T-helper 2 cell treated with Interferon-gamma antibody and Interleukin-4, amounts not matched to agents 5 μg/mL and 100 μg/mL, for 36 hours (primary cell): Measurements from ENCODE around the gene MARS2.
"Not testable (repeated sequence)": the region's sequence is repeated elsewhere in the genome, so short reads cannot be mapped to it uniquely, and the experiment has no call there.

Experiments
- DNase-seq: peaks from one replicate; pipeline ENCODE4 v3.0.0; 2021; ENCODE audit warnings: low spot score
- H3K27ac Mint-ChIP-seq: one replicate; pipeline ENCODE4 v1.8.0; 2021; ENCODE audit warnings: mild to moderate bottlenecking, mixed read lengths
- H3K27me3 Mint-ChIP-seq: one replicate; pipeline ENCODE4 v1.8.0; 2021; ENCODE audit warnings: low read depth, mixed read lengths
- H3K36me3 Mint-ChIP-seq: one replicate; pipeline ENCODE4 v1.8.0; 2021; ENCODE audit warnings: low read depth, mixed read lengths
- H3K4me1 Mint-ChIP-seq: one replicate; pipeline ENCODE4 v1.8.0; 2021; ENCODE audit warnings: low read depth, mixed read lengths
- H3K4me3 Mint-ChIP-seq: one replicate; pipeline ENCODE4 v1.8.0; 2022; ENCODE audit warnings: mild to moderate bottlenecking, moderate library complexity, mixed read lengths
- H3K9me3 Mint-ChIP-seq: one replicate; pipeline ENCODE4 v1.8.0; 2021; ENCODE audit warnings: mixed read lengths

Gene MARS2

DNA sequence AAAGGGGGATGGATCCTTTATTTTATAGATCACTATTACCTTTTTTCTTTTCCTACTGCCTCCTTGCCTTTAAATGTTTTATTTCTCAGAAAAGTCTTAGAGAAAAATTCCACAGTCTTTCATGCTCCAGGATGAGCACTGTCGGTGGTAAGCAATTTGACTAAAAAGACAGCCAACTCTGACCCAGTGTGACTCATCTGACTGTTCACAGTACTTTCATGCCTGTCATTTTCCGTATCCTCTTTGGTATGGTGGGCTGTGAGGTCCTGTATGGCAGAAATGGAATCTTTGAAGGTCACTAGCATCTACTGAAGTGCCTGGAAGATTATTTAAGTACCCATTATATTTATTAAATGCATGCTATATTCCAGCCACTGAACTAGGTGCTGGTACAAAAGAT, 27.7 kb upstream of the MARS2 start:
- Mint-ChIP-seq H3K27ac (no peak overlapping the region), H3K4me1 (no peaks in the 10 kb centered on the region), H3K27me3 (peaks cover 18% of the 10 kb centered on the region), H3K36me3 (no peaks in the 10 kb centered on the region), H3K9me3 (no peaks in the 10 kb centered on the region), H3K4me3 (no peak overlapping the region)
- no peak for DNase-seq

- not testable (repeated sequence) for H3K4me1 Mint-ChIP-seq, H3K36me3 Mint-ChIP-seq, H3K9me3 Mint-ChIP-seq, H3K27ac Mint-ChIP-seq, H3K4me3 Mint-ChIP-seq, DNase-seq, H3K27me3 Mint-ChIP-seq
Observed at GRCh38 chr2:197695206-197695605, 10.0 kb upstream of the MARS2 start.

GRCh38 chr2:197695971-197696370, 9.2 kb upstream of the MARS2 start:
- not testable (repeated sequence) for H3K36me3 Mint-ChIP-seq

DNA sequence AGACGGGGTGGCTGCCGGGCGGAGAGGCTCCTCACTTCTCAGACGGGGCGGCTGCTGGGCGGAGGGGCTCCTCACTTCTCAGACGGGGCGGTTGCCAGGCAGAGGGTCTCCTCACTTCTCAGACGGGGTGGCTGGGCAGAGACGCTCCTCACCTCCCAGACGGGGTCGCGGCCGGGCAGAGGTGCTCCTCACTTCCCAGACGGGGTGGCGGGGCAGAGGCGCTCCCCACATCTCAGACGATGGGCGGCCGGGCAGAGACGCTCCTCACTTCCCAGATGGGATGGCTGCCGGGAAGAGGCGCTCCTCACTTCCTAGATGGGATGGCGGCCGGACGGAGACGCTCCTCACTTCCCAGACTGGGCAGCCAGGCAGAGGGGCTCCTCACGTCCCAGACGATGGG, 8.6 kb upstream of the MARS2 start:
- H3K36me3 Mint-ChIP-seq, H3K9me3 Mint-ChIP-seq, H3K4me3 Mint-ChIP-seq: not testable (repeated sequence)

More at GRCh38 chr2:197695971-197696370, 9.2 kb upstream of the MARS2 start:
- H3K9me3 Mint-ChIP-seq, H3K4me3 Mint-ChIP-seq, H3K4me1 Mint-ChIP-seq, H3K27ac Mint-ChIP-seq, DNase-seq, H3K27me3 Mint-ChIP-seq: not testable (repeated sequence)

GRCh38 chr2:197699724-197700123, 5.4 kb upstream of the MARS2 start:
- peaks cover 14% of the 10 kb centered on the region for H3K4me1 Mint-ChIP-seq
- H3K9me3 Mint-ChIP-seq, H3K27me3 Mint-ChIP-seq, H3K27ac Mint-ChIP-seq, H3K36me3 Mint-ChIP-seq, DNase-seq, H3K4me3 Mint-ChIP-seq: not testable (repeated sequence)

More for the DNA sequence above, 8.6 kb upstream of the MARS2 start:
- DNase-seq, H3K27me3 Mint-ChIP-seq, H3K27ac Mint-ChIP-seq: not testable (repeated sequence)
- peaks cover 11% of the 10 kb centered on the region for H3K4me1 Mint-ChIP-seq

- peaks cover 16% of the 10 kb centered on the region for H3K4me1 Mint-ChIP-seq
- H3K4me3 Mint-ChIP-seq = no peak overlapping the region
- H3K9me3 Mint-ChIP-seq = peaks cover 6% of the 10 kb centered on the region
- no peak overlapping the region for H3K27ac Mint-ChIP-seq
- peak; percentile 16 for DNase-seq
- H3K36me3 Mint-ChIP-seq = no peaks in the 10 kb centered on the region
- H3K27me3 Mint-ChIP-seq = peaks cover 7% of the 10 kb centered on the region
Observed at GRCh38 chr2:197700960-197701359, 4.2 kb upstream of the MARS2 start.

DNA sequence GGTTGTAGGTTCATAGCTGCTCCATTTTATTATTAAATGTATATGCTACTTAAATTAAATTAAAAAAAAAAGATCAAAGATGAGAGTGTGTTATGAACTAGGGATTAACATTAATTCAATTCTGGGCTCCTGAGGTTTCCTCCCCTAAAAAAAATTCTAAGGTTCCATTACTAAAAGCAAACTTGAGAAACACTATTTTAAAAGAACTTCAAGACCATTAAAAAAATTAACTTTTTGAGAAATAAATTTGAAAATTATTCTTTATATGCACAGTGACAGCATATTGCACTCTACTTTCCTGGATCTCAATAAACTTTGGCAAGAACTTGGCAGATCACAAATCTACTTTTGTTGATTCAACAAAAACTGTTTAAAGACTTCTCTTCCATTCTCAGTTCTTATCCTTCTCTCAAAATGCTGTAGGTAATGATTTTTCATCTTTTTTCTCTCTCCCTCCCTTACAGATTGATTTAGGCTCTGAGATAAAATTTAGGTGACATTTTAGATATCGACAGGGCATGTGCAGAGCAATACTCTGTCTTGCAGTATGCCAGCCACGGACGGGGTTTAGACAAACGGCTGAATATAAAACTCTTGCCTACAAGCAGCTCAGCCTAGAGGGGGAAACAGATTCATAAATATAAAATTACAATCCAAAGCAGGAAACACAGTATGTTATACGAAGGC, 592 bp upstream of the MARS2 start:
- H3K27ac Mint-ChIP-seq = peak overlapping the region; percentile 78
- peak overlapping the region; percentile 74 for H3K4me3 Mint-ChIP-seq
- peaks cover 2% of the 10 kb centered on the region for H3K27me3 Mint-ChIP-seq
- peaks cover 32% of the 10 kb centered on the region for H3K4me1 Mint-ChIP-seq
- peaks cover 11% of the 10 kb centered on the region for H3K36me3 Mint-ChIP-seq
- H3K9me3 Mint-ChIP-seq = peaks cover 6% of the 10 kb centered on the region
- DNase-seq = no peak

- Mint-ChIP-seq H3K27me3 (peaks cover 2% of the 10 kb centered on the region), H3K36me3 (peaks cover 18% of the 10 kb centered on the region), H3K4me1 (peaks cover 38% of the 10 kb centered on the region), H3K27ac (peak overlapping the region; percentile 84), H3K4me3 (peak overlapping the region; percentile 93), H3K9me3 (peaks cover 3% of the 10 kb centered on the region)
- no peak for DNase-seq
Observed at GRCh38 chr2:197705912-197706838, 1.0 kb downstream of the MARS2 start.

DNA sequence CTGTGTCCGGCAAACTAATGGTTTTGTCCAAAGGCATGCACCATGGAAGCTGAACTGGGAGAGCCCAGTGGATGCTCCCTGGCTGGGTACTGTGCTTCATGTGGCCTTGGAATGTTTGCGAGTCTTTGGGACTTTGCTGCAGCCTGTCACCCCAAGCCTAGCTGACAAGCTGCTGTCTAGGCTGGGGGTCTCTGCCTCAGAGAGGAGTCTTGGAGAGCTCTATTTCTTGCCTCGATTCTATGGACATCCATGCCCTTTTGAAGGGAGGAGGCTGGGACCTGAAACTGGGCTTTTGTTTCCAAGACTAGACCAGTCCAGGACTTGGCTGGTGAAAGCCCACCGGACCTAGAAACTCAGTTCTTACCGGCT, 1.7 kb downstream of the MARS2 start:
- Mint-ChIP-seq H3K27me3 (peaks cover 2% of the 10 kb centered on the region), H3K27ac (no peak overlapping the region)

GRCh38 chr2:197707316-197708213, 2.4 kb downstream of the MARS2 start:
- peaks cover 23% of the 10 kb centered on the region for H3K36me3 Mint-ChIP-seq
- peaks cover 1% of the 10 kb centered on the region for H3K27me3 Mint-ChIP-seq
- H3K4me3 Mint-ChIP-seq = peak overlapping the region; percentile 93
- no peak overlapping the region for H3K27ac Mint-ChIP-seq
- no peak for DNase-seq
- peaks cover 1% of the 10 kb centered on the region for H3K9me3 Mint-ChIP-seq
- H3K4me1 Mint-ChIP-seq = peaks cover 39% of the 10 kb centered on the region

More for the DNA sequence above, 1.7 kb downstream of the MARS2 start:
- no peak for DNase-seq
- Mint-ChIP-seq H3K9me3 (peaks cover 3% of the 10 kb centered on the region), H3K4me1 (peaks cover 38% of the 10 kb centered on the region), H3K4me3 (peak overlapping the region; percentile 93), H3K36me3 (peaks cover 21% of the 10 kb centered on the region)

- Mint-ChIP-seq H3K27me3 (no peaks in the 10 kb centered on the region), H3K4me1 (peaks cover 39% of the 10 kb centered on the region), H3K4me3 (peak overlapping the region; percentile 47), H3K36me3 (peaks cover 23% of the 10 kb centered on the region), H3K27ac (no peak overlapping the region), H3K9me3 (no peaks in the 10 kb centered on the region)
- no peak for DNase-seq
Observed at GRCh38 chr2:197708331-197708730, 3.2 kb downstream of the MARS2 start.

- DNase-seq, H3K9me3 Mint-ChIP-seq, H3K27ac Mint-ChIP-seq, H3K27me3 Mint-ChIP-seq, H3K4me3 Mint-ChIP-seq: not testable (repeated sequence)
- Mint-ChIP-seq H3K4me1 (peaks cover 39% of the 10 kb centered on the region), H3K36me3 (peaks cover 23% of the 10 kb centered on the region)
Observed at GRCh38 chr2:197709140-197709539, 4.0 kb downstream of the MARS2 start.

DNA sequence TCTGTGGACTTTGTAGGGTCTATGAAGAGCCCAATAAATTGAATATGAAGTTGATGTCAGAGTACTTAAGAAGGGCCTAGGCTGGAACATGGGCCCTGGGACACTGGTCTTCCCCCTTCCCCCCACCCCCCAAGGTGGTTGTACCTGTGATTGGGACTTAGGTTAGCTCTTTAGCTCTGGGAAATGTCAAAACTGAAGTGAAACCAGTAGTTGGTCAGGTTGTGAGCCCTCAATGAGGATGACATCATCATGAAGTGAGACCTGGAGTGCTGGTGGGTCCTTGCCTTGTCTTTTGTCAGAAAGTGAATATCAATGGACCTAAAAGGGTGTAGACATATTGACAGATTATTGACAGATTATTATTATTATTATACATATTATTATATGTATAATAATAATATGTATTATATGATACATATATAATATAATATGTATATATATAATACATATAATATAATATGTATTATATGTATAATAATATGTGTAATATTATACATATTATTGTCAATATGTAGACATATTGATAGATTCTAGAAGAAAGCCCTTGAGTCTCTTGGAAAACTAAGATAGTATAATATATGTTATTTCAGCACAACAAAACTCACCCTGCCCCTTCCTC, 5.4 kb downstream of the MARS2 start:
- no peak for DNase-seq
- peaks cover 34% of the 10 kb centered on the region for H3K4me1 Mint-ChIP-seq
- no peaks in the 10 kb centered on the region for H3K9me3 Mint-ChIP-seq
- H3K36me3 Mint-ChIP-seq = peaks cover 23% of the 10 kb centered on the region
- H3K27me3 Mint-ChIP-seq = no peaks in the 10 kb centered on the region
- H3K4me3 Mint-ChIP-seq = no peak overlapping the region
- H3K27ac Mint-ChIP-seq = no peak overlapping the region
